HepG2 (cell line): ENCODE data around the gene PLXDC2. TPM values are rescaled to one million over a fixed set of nuclear protein-coding genes. Genes with fewer than 3 reads are reported as not detected.

Experiments used
- ATAC-seq: fragments of 200-7000 bp; cut with Tn5 transposase; 3 replicates; pipeline ENCODE4 v1.9.1; 2020; ENCODE audit warnings: mild to moderate bottlenecking, moderate library complexity
- BruUV-seq: library from RNA; stranded (reverse); fragments of 400-500 nt; replicated peaks from 2 replicates; lab custom pipeline; 2021; lab: Mats Ljungman, UMichigan
- CTCF ChIA-PET: fragments of 300-600 bp; formaldehyde crosslinking; extraction: SDS; loops from one replicate; lab custom pipeline; 2021; ENCODE audit warnings: low total read pairs, inconsistent platforms, low intra/inter-chr PET ratio; lab: Yijun Ruan, JAX
- POLR2A ChIA-PET: fragments of 350-600 bp; sonication (Branson Sonifier 250); formaldehyde crosslinking; loops from one replicate; lab custom pipeline; 2020; ENCODE audit warnings: antibody characterized with exemption, inconsistent platforms; lab: Yijun Ruan, JAX
- DNase-seq: peaks from one replicate; pipeline ENCODE4 v3.0.0-alpha.2; 2015; ENCODE audit warnings: low spot score
- FAIRE-seq: peaks from 3 replicates; lab custom pipeline; 2011; peaks lifted over from hg19 to GRCh38; lab: Jason Lieb, UNC
- H2AFZ ChIP-seq: one replicate; pipeline ENCODE4 v1.6.1; 2011; ENCODE audit warnings: low read length, inconsistent platforms
- H3K27ac ChIP-seq: fragments of 300-600 bp; 3 replicates; pipeline ENCODE4 v1.8.0; 2011; ENCODE audit warnings: mixed run types, mild to moderate bottlenecking, mixed read lengths, low read length, inconsistent platforms; ENCODE audit not compliant: insufficient read depth; ENCODE audit errors: extremely low read length
- H3K27me3 ChIP-seq, 2 experiments: fragments of 200-600 bp in 1 of 2; 2 replicates in 1 of 2; 3 replicates in 1 of 2; pipeline versions ENCODE4 v1.6.0 to v1.8.0; 2011; ENCODE audit warnings: low read length in 2 of 2, mild to moderate bottlenecking in 2 of 2, moderate library complexity in 2 of 2, inconsistent platforms in 1 of 2; ENCODE audit not compliant: insufficient read depth in 2 of 2, control insufficient read depth in 1 of 2
- H3K36me3 ChIP-seq, 2 experiments: fragments of 200-600 bp in 1 of 2; replicated peaks in 1 of 2; 2 replicates in 1 of 2; 3 replicates in 1 of 2; pipeline versions ENCODE4 v1.5.1 to v1.8.0; 2011; ENCODE audit warnings: low read length in 2 of 2, inconsistent platforms in 1 of 2; ENCODE audit not compliant: insufficient read depth in 2 of 2, control insufficient read depth in 1 of 2
- H3K4me1 ChIP-seq: 2 replicates; pipeline ENCODE4 v1.5.1; 2012; ENCODE audit warnings: low read length, inconsistent platforms; ENCODE audit not compliant: insufficient read depth
- H3K4me2 ChIP-seq: 2 replicates; pipeline ENCODE4 v1.6.0; 2011; ENCODE audit warnings: low read depth, low read length, inconsistent platforms
- H3K4me3 ChIP-seq, 3 experiments: fragments of 200-600 bp in 1 of 3; sonication (generic), shearing (Covaris generic) in 1 of 3; replicated peaks in 1 of 3; 2 replicates each; pipeline ENCODE4 v1.5.1; 2011 to 2016; ENCODE audit warnings: low read length in 3 of 3, inconsistent platforms in 2 of 3, low read depth in 2 of 3, mild to moderate bottlenecking in 2 of 3, control low read depth in 1 of 3, mixed read lengths in 1 of 3; ENCODE audit not compliant: insufficient read depth in 1 of 3
- H3K79me2 ChIP-seq: one replicate; pipeline ENCODE4 v1.6.1; 2011; ENCODE audit warnings: low read length, inconsistent platforms; ENCODE audit not compliant: insufficient read depth
- H3K9ac ChIP-seq: 2 replicates; pipeline ENCODE4 v1.6.0; 2011; ENCODE audit warnings: mild to moderate bottlenecking, low read depth, low read length, inconsistent platforms; ENCODE audit not compliant: insufficient read depth
- H3K9me3 ChIP-seq: 2 replicates; pipeline ENCODE4 v1.5.1; 2012; ENCODE audit warnings: mild to moderate bottlenecking, low read length
- H4K20me1 ChIP-seq: 2 replicates; pipeline ENCODE4 v1.6.0; 2011; ENCODE audit warnings: inconsistent platforms, mild to moderate bottlenecking, low read length, moderate library complexity; ENCODE audit not compliant: insufficient read depth
- ETV5 ChIP-seq: IDR thresholded peaks from 2 replicates; pipeline ENCODE4 v1.6.1; 2018; ENCODE audit warnings: missing biosample characterization, missing genetic modification reagents, inconsistent platforms, borderline replicate concordance
- GABPA ChIP-seq, 2 experiments: IDR thresholded peaks; 2 replicates each; pipeline ENCODE4 v1.6.1; 2011 to 2016; ENCODE audit warnings: low read depth in 2 of 2, low read length in 1 of 2, missing biosample characterization in 1 of 2, missing genetic modification characterization in 1 of 2
- HNRNPH1 ChIP-seq: fragments of 200-400 bp; formaldehyde crosslinking; optimal IDR thresholded peaks from 2 replicates; pipeline ENCODE3; 2017; ENCODE audit warnings: mild to moderate bottlenecking, low read depth, low read length
- POLR2AphosphoS5 ChIP-seq: IDR thresholded peaks from 2 replicates; pipeline ENCODE4 v1.6.1; 2012; ENCODE audit warnings: low read depth, low read length
- SRSF1 ChIP-seq: fragments of 200-400 bp; formaldehyde crosslinking; optimal IDR thresholded peaks from 2 replicates; pipeline ENCODE3; 2017; ENCODE audit warnings: mild to moderate bottlenecking, low read depth, low read length, moderate library complexity
- SYNCRIP ChIP-seq: fragments of 200-400 bp; formaldehyde crosslinking; IDR thresholded peaks from 2 replicates; pipeline ENCODE4 v1.6.1; 2018; ENCODE audit warnings: mild to moderate bottlenecking, low read depth, low read length; ENCODE audit not compliant: insufficient read depth
- ZBTB3 ChIP-seq: sonication (generic); formaldehyde crosslinking; IDR thresholded peaks from 2 replicates; pipeline ENCODE4 v1.4.0; 2020; ENCODE audit warnings: low read depth, mild to moderate bottlenecking, moderate library complexity, missing genetic modification reagents, borderline replicate concordance
- ZNF501 ChIP-seq: sonication (generic); formaldehyde crosslinking; IDR thresholded peaks from 2 replicates; pipeline ENCODE4 v1.5.1; 2020; ENCODE audit warnings: mild to moderate bottlenecking, moderate library complexity, missing genetic modification reagents
- ZNF790 ChIP-seq: sonication (generic); formaldehyde crosslinking; IDR thresholded peaks from 2 replicates; pipeline ENCODE4 v1.8.0; 2022; ENCODE audit warnings: missing genetic modification reagents, mild to moderate bottlenecking, borderline replicate concordance
- WGBS: methylation state at CpG from one replicate; pipeline ENCODE4 v1.1.6; 2017; ENCODE audit warnings: low lambda C conversion rate; 5-methylcytosine and 5-hydroxymethylcytosine counted together
- in situ Hi-C: cut with HindIII; loops from 2 replicates; pipeline ENCODE4 v1.10.0; 2017; ENCODE audit warnings: low pct_unique_long_range_greater_than_20kb; ENCODE audit not compliant: extremely low pct_ligation_motif_present
- intact Hi-C: fragments of 100-400 bp; cut with micrococcal nuclease; formaldehyde crosslinking; loops from one replicate; pipeline ENCODE4 v1.10.0; 2022; ENCODE audit not compliant: unreplicated experiment
- polyA plus RNA-seq, 8 experiments: library from polyadenylated mRNA; depleted of rRNA in 3 of 8; stranded (reverse) in 7 of 8; unstranded in 1 of 8; fragments of >200 nt; fragmentation: Illumina TruSeq in 4 of 8; extraction: Trizol in 4 of 8; gene quantifications; 2 replicates each; pipeline versions ENCODE4 v1.2.1 to v1.2.3, GENCODE V29; 2011 to 2016; ENCODE audit warnings: low read depth in 4 of 8, missing spikeins in 1 of 8, mixed read lengths in 1 of 8; ENCODE audit not compliant: insufficient read depth in 1 of 8
- total RNA-seq, 5 experiments: library from RNA; depleted of rRNA; stranded (reverse); fragments of >200 nt; fragmentation: Illumina TruSeq; extraction: Trizol; gene quantifications; 2 replicates each; pipeline ENCODE4 v1.2.3, GENCODE V29; 2016; ENCODE audit warnings: low read depth in 1 of 5
- TF ChIP-seq, protein P1 (sequence below): sonication (generic); formaldehyde crosslinking; IDR thresholded peaks from 2 replicates; pipeline ENCODE4 v1.8.0; 2022; ENCODE audit warnings: missing genetic modification reagents, mild to moderate bottlenecking, inconsistent platforms, borderline replicate concordance
- TF ChIP-seq, protein P2 (sequence below): sonication (generic); formaldehyde crosslinking; IDR thresholded peaks from 2 replicates; pipeline ENCODE4 v1.4.0; 2020; ENCODE audit warnings: missing genetic modification reagents, borderline replicate concordance
- TF ChIP-seq, protein P3 (sequence below): sonication (generic); formaldehyde crosslinking; IDR thresholded peaks from 2 replicates; pipeline ENCODE4 v1.5.0; 2020; ENCODE audit warnings: missing genetic modification reagents, mild to moderate bottlenecking, borderline replicate concordance
- TF ChIP-seq, protein P4 (sequence below): sonication (generic); formaldehyde crosslinking; IDR thresholded peaks from 2 replicates; pipeline ENCODE4 v1.4.0; 2020; ENCODE audit warnings: missing genetic modification reagents, borderline replicate concordance

Gene PLXDC2
- total and polyA plus RNA-seq, 2 of the 13 experiments (the other 11 are each of a cell fraction or from before 2014, with no cell fraction given) = 2.1 to 2.4 TPM

DNA sequence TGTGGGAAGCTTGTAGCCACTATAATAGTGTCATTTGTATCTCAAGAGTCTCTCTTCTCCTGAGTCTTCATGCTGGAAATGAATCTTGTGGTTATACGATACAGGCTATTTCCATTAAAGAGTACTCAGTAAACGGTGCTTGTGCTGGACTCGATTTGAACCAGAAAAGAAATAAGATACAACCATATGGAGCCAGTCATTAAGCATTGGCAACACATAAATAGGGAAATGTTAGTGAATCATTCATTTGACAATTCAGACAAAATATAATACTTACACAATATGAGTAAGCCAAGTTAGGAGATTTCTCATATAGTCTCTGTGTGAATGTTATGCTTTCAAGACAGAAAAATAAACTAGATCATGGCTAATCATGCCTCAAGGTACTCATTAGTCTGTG, 356.8 kb downstream of the PLXDC2 start:
- Histone ChIP-seq H3K79me2 (no peaks in the 10 kb centered on the region), H4K20me1 (no peaks in the 10 kb centered on the region), H3K4me1 (no peaks in the 10 kb centered on the region), H3K27ac (no peak overlapping the region), H3K4me3 (no peak overlapping the region), H3K36me3 (no peaks in the 10 kb centered on the region), H2AFZ (no peak overlapping the region), H3K4me2 (no peak overlapping the region), H3K27me3 (no peaks in the 10 kb centered on the region), H3K9ac (no peak overlapping the region), H3K9me3 (no peaks in the 10 kb centered on the region)
- BruUV-seq = no TSS peak
- FAIRE-seq (no peak), DNase-seq (no peak), ATAC-seq (no peak)
- ChIA-PET CTCF (no interaction called here), POLR2A (no interaction called here)
- 27% methylated on average over 3 of the region's 3 CpGs for WGBS
- intact Hi-C loops (no loop called here), in situ Hi-C loops (no loop called here)
- TF ChIP-seq, protein P1, sequence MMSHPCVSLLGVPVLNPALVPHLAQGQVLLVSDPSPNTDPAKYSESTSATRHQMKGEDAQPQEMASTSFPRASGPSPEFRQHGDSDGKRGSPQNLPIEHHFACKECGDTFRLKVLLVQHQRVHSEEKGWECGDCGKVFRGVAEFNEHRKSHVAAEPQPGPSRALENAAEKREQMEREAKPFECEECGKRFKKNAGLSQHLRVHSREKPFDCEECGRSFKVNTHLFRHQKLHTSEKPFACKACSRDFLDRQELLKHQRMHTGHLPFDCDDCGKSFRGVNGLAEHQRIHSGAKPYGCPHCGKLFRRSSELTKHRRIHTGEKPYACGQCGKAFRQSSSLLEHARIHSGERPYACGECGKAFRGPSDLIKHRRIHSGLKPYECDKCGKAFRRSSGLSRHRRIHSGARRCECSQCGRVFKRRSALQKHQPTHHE = no peak
- TF ChIP-seq, protein P2, sequence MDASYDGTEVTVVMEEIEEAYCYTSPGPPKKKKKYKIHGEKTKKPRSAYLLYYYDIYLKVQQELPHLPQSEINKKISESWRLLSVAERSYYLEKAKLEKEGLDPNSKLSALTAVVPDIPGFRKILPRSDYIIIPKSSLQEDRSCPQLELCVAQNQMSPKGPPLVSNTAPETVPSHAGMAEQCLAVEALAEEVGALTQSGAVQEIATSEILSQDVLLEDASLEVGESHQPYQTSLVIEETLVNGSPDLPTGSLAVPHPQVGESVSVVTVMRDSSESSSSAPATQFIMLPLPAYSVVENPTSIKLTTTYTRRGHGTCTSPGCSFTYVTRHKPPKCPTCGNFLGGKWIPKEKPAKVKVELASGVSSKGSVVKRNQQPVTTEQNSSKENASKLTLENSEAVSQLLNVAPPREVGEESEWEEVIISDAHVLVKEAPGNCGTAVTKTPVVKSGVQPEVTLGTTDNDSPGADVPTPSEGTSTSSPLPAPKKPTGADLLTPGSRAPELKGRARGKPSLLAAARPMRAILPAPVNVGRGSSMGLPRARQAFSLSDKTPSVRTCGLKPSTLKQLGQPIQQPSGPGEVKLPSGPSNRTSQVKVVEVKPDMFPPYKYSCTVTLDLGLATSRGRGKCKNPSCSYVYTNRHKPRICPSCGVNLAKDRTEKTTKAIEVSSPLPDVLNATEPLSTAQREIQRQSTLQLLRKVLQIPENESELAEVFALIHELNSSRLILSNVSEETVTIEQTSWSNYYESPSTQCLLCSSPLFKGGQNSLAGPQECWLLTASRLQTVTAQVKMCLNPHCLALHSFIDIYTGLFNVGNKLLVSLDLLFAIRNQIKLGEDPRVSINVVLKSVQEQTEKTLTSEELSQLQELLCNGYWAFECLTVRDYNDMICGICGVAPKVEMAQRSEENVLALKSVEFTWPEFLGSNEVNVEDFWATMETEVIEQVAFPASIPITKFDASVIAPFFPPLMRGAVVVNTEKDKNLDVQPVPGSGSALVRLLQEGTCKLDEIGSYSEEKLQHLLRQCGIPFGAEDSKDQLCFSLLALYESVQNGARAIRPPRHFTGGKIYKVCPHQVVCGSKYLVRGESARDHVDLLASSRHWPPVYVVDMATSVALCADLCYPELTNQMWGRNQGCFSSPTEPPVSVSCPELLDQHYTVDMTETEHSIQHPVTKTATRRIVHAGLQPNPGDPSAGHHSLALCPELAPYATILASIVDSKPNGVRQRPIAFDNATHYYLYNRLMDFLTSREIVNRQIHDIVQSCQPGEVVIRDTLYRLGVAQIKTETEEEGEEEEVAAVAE (CRISPR knock-in tag) = no peak
- no peak for TF ChIP-seq SRSF1
- no peak for TF ChIP-seq SYNCRIP
- TF ChIP-seq GABPA (IDR thresholded peaks at IDR 0.05; ENCODE audit: low read depth, low read length) = no peak
- no peak for TF ChIP-seq GABPA (CRISPR knock-in tag; IDR thresholded peaks at IDR 0.05; ENCODE audit: low read depth)
- no peak for TF ChIP-seq ZBTB3 (CRISPR knock-in tag)
- TF ChIP-seq, protein P3, sequence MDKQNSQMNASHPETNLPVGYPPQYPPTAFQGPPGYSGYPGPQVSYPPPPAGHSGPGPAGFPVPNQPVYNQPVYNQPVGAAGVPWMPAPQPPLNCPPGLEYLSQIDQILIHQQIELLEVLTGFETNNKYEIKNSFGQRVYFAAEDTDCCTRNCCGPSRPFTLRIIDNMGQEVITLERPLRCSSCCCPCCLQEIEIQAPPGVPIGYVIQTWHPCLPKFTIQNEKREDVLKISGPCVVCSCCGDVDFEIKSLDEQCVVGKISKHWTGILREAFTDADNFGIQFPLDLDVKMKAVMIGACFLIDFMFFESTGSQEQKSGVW (CRISPR knock-in tag) = no peak
- no peak for TF ChIP-seq ZNF501 (CRISPR knock-in tag)
- no peak for TF ChIP-seq POLR2AphosphoS5
- no peak for TF ChIP-seq HNRNPH1
- TF ChIP-seq ZNF790 = no peak
- no peak for TF ChIP-seq ETV5 (CRISPR knock-in tag)
- TF ChIP-seq, protein P4, sequence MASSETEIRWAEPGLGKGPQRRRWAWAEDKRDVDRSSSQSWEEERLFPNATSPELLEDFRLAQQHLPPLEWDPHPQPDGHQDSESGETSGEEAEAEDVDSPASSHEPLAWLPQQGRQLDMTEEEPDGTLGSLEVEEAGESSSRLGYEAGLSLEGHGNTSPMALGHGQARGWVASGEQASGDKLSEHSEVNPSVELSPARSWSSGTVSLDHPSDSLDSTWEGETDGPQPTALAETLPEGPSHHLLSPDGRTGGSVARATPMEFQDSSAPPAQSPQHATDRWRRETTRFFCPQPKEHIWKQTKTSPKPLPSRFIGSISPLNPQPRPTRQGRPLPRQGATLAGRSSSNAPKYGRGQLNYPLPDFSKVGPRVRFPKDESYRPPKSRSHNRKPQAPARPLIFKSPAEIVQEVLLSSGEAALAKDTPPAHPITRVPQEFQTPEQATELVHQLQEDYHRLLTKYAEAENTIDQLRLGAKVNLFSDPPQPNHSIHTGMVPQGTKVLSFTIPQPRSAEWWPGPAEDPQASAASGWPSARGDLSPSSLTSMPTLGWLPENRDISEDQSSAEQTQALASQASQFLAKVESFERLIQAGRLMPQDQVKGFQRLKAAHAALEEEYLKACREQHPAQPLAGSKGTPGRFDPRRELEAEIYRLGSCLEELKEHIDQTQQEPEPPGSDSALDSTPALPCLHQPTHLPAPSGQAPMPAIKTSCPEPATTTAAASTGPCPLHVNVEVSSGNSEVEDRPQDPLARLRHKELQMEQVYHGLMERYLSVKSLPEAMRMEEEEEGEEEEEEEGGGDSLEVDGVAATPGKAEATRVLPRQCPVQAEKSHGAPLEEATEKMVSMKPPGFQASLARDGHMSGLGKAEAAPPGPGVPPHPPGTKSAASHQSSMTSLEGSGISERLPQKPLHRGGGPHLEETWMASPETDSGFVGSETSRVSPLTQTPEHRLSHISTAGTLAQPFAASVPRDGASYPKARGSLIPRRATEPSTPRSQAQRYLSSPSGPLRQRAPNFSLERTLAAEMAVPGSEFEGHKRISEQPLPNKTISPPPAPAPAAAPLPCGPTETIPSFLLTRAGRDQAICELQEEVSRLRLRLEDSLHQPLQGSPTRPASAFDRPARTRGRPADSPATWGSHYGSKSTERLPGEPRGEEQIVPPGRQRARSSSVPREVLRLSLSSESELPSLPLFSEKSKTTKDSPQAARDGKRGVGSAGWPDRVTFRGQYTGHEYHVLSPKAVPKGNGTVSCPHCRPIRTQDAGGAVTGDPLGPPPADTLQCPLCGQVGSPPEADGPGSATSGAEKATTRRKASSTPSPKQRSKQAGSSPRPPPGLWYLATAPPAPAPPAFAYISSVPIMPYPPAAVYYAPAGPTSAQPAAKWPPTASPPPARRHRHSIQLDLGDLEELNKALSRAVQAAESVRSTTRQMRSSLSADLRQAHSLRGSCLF = no peak
